NCI-H2107 treated with DMSO at 0.1 percent for 48 hours (cell line): ENCODE data around the gene MAOB.

Source experiments
- DNase-seq: peaks from one replicate; lab custom pipeline; 2025; ENCODE audit not compliant: unreplicated experiment; lab: John Stamatoyannopoulos, UW

Gene MAOB

GRCh38 chrX:43718081-43718480 is 164.2 kb downstream of the MAOB start:
- no peak for DNase-seq

DNA sequence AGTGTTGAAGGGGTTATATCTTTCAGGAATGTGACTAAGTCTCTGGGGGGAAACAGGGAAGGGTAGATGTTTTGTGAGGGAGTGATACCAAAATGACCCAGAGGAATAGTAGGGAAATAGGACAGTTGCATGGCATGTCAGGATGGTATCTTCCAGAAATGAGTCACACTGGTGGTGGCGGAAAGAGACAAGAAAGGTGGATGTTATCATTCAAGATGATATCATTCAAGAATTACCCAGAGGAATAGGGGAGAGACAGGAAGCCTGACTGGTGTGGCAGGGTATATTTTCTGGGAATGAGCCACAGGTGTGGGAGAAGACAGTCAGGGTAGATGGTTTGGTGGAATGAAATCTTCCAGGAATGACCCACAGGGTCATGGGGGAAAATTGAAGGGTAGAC is 165.1 kb downstream of the MAOB start:
- no peak for DNase-seq

- no peak for DNase-seq
These were observed 165.6 kb downstream of the MAOB start for GRCh38 chrX:43716696-43717095.
